ENCODE data around the gene EMILIN3.

The EMILIN3 gene

DNA sequence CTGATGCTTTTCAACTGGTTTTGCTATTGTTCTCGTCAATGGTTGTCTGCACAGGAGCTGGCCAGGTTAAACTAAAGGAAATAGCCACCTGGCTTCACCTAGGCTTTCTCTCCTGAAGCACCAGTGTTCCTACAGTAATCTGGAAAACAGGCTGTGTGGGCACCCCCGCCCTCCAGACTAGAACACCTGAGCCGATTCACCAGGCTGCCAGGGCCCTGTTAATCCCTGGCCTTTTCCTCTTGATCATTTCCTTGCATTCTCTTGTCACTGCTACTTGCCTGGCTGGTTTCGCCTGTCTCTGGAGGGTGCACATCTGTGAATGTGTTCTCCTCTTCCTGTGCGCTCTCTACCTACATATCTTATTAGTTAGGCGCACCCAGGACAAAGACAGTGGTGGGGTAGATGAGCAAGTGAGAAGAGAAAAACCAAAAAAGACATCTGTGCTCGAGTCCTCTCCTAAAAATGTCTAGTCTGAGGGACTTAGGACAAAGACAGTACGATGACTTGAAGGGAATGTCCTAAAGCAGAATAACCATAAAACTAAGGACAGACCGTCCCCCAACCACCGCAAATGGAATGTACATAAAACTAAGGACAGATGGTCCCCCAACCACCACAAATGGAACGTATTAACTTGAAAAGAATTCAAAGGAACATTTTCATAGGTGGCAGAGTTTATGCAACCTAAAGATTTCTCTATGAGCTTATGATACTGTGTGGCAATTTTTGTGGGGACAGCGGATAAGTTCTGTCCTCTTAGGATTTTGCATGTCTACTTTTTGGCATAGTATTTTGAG, 45.9 kb upstream of the EMILIN3 start:
- Histone ChIP-seq H3K27me3 (ENCODE audit: insufficient read depth, low read depth) (no peaks in the 10 kb centered on the region), H3K79me2 (ENCODE audit: insufficient read depth, low read depth) (no peaks in the 10 kb centered on the region; the same call in 1 of the 2 replicates), H3K4me3 (IDR thresholded peaks at IDR 0.05; ENCODE audit: insufficient read depth, low read depth, low read length) (no peak overlapping the region), H3K36me3 (ENCODE audit: insufficient read depth) (no peaks in the 10 kb centered on the region), H3K9ac (no peak overlapping the region), H4K20me1 (ENCODE audit: insufficient read depth) (no peaks in the 10 kb centered on the region), H2AFZ (ENCODE audit: low read depth) (no peak overlapping the region), H3K4me2 (no peak overlapping the region), H3K27ac (no peak overlapping the region), H3K4me1 (ENCODE audit: low read depth, poor library complexity, severe bottlenecking) (peaks cover 42% of the 10 kb centered on the region)
- TF ChIP-seq, protein P1, sequence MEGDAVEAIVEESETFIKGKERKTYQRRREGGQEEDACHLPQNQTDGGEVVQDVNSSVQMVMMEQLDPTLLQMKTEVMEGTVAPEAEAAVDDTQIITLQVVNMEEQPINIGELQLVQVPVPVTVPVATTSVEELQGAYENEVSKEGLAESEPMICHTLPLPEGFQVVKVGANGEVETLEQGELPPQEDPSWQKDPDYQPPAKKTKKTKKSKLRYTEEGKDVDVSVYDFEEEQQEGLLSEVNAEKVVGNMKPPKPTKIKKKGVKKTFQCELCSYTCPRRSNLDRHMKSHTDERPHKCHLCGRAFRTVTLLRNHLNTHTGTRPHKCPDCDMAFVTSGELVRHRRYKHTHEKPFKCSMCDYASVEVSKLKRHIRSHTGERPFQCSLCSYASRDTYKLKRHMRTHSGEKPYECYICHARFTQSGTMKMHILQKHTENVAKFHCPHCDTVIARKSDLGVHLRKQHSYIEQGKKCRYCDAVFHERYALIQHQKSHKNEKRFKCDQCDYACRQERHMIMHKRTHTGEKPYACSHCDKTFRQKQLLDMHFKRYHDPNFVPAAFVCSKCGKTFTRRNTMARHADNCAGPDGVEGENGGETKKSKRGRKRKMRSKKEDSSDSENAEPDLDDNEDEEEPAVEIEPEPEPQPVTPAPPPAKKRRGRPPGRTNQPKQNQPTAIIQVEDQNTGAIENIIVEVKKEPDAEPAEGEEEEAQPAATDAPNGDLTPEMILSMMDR (conservative IDR thresholded peaks at IDR 0.05; ENCODE audit: low read depth, low read length), result no peak

DNA sequence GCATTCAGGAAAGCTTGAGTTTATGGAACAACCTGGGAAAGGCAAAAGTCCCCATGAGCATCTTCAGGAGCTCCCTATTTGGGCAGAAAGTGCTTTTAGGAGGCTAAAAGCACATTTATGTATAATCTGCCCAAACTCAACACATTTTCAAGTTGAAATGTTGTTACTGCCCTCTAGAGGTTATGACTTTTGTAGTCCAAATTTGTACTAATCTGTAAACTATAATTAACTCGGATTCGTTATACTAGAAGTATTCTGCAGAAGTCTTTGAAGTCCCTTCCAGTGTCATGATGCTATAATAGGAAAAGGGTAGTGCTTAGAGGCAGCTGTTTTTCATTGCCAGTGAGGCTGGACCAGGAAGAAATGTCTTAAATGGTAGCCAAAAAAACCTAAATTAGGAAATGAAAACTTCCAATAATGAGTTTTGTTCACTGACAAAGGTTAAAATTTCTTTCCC, 44.8 kb upstream of the EMILIN3 start:
- no peaks in the 10 kb centered on the region; the same call in 1 of the 2 replicates for H3K79me2 ChIP-seq (ENCODE audit: insufficient read depth, low read depth)
- no peaks in the 10 kb centered on the region for H4K20me1 ChIP-seq (ENCODE audit: insufficient read depth)
- H3K4me3 ChIP-seq (IDR thresholded peaks at IDR 0.05; ENCODE audit: insufficient read depth, low read depth, low read length), result no peak overlapping the region
- no peak overlapping the region for H3K27ac ChIP-seq
- peaks cover 53% of the 10 kb centered on the region for H3K4me1 ChIP-seq (ENCODE audit: low read depth, poor library complexity, severe bottlenecking)
- no peak overlapping the region for H2AFZ ChIP-seq (ENCODE audit: low read depth)
- no peaks in the 10 kb centered on the region for H3K27me3 ChIP-seq (ENCODE audit: insufficient read depth, low read depth)
- TF ChIP-seq, protein P1 (conservative IDR thresholded peaks at IDR 0.05; ENCODE audit: low read depth, low read length), result peak; percentile 67
- H3K4me2 ChIP-seq, result no peak overlapping the region
- H3K9ac ChIP-seq, result no peak overlapping the region
- H3K36me3 ChIP-seq (ENCODE audit: insufficient read depth), result no peaks in the 10 kb centered on the region

DNA sequence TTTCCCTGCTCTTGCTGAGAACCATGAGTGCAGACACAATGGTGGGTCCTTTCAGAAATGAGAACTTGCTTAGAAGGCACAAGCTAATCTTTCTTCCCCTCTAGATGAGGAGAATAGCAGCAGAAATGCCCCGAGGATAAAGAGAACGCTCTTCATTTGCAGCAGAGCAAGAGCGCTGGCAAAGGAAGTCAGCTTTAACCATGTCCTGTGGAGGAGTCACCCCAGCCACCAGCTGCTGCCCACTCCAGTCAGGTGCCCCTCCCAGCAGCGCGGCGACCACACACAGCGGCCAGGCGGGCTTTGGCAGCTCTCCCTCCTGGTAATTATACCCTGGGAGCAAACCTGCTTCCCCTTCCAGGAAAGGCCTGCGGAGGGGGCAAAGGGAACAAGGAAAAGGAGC, 42.4 kb upstream of the EMILIN3 start:
- peak overlapping the region; percentile 86 for H3K27ac ChIP-seq
- H3K36me3 ChIP-seq (ENCODE audit: insufficient read depth), result no peaks in the 10 kb centered on the region; the same call in 1 of the 2 replicates
- peak overlapping the region; percentile 76 for H3K4me2 ChIP-seq
- no peaks in the 10 kb centered on the region for H3K27me3 ChIP-seq (ENCODE audit: insufficient read depth, low read depth)
- H3K4me1 ChIP-seq (ENCODE audit: low read depth, poor library complexity, severe bottlenecking), result peaks cover 69% of the 10 kb centered on the region
- H4K20me1 ChIP-seq (ENCODE audit: insufficient read depth), result no peaks in the 10 kb centered on the region
- H3K79me2 ChIP-seq (ENCODE audit: insufficient read depth, low read depth), result no peaks in the 10 kb centered on the region; the same call in 1 of the 2 replicates
- H2AFZ ChIP-seq (ENCODE audit: low read depth), result 0 out of 2 replicates have a peak overlapping the region, but pooled peaks have one; percentile 48
- H3K9ac ChIP-seq, result peak overlapping the region; percentile 57; the same call in 1 of the 2 replicates
- TF ChIP-seq, protein P1 (conservative IDR thresholded peaks at IDR 0.05; ENCODE audit: low read depth, low read length), result no peak
- H3K4me3 ChIP-seq (IDR thresholded peaks at IDR 0.05; ENCODE audit: insufficient read depth, low read depth, low read length), result no peak overlapping the region

DNA sequence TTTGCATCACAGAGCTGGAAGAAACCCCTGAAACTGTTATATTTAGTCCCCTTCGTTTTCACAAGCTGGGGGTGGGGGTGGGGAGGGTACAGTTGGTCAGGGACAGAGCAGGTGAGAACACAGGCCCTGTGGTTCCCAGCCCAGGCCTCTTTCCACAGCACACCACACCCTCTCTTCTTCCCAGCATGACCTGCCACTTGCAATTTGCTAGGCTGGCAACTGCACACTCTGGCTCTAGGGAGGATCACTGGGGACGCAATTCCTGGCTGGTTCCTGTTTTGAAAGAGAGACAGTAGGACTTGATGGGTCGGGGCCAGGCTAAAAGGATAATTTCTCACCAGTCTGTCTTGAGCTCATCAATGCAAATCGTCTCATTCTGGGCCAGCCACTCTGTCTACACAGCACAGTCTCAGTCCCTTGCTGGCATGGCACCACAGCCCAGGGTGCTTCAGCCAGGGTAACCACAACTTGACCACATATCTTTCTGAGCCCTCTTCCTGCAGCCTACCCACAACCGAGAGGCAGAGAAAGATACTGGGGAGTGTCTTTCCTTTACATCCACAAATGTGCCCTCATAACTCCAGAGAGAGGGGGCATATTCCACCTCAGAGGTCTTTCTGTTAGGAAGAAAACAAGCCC, 41.7 kb upstream of the EMILIN3 start:
- Histone ChIP-seq H4K20me1 (ENCODE audit: insufficient read depth) (no peaks in the 10 kb centered on the region), H3K9ac (peak overlapping the region; percentile 57), H3K79me2 (ENCODE audit: insufficient read depth, low read depth) (no peaks in the 10 kb centered on the region; the same call in 1 of the 2 replicates), H3K27ac (peak overlapping the region; percentile 86), H3K36me3 (ENCODE audit: insufficient read depth) (no peaks in the 10 kb centered on the region; the same call in 1 of the 2 replicates), H3K4me2 (peak overlapping the region; percentile 76), H3K27me3 (ENCODE audit: insufficient read depth, low read depth) (no peaks in the 10 kb centered on the region), H3K4me1 (ENCODE audit: low read depth, poor library complexity, severe bottlenecking) (peaks cover 76% of the 10 kb centered on the region), H2AFZ (ENCODE audit: low read depth) (peak overlapping the region; percentile 48; the same call in 1 of the 2 replicates), H3K4me3 (IDR thresholded peaks at IDR 0.05; ENCODE audit: insufficient read depth, low read depth, low read length) (no peak overlapping the region)
- TF ChIP-seq, protein P1 (conservative IDR thresholded peaks at IDR 0.05; ENCODE audit: low read depth, low read length), result no peak
